Transverse colon (tissue), 4 donors: Measurements from ENCODE around the gene LRBA. TPM values are rescaled to one million over a fixed set of nuclear protein-coding genes. Genes with fewer than 3 reads are reported as not detected.
"Not testable (repeated sequence)": the region's sequence is repeated elsewhere in the genome, so short reads cannot be mapped to it uniquely, and the experiment has no call there.

Experiments used
- DNase-seq: peaks from one replicate; pipeline ENCODE4 v3.0.0-alpha.2; 2019
- H3K27ac ChIP-seq, 4 donors: fragments of 200-600 bp; sonication (generic); 2 replicates each; pipeline ENCODE4 v1.5.1; 2016 to 2018; ENCODE audit warnings: inconsistent platforms in 4 of 4
- H3K27me3 ChIP-seq: fragments of 200-600 bp; sonication (generic); 2 replicates; pipeline ENCODE4 v1.5.1; 2017; ENCODE audit warnings: inconsistent platforms
- H3K36me3 ChIP-seq, 4 donors: fragments of 200-600 bp; sonication (generic); 2 replicates each; pipeline ENCODE4 v1.5.1; 2017 to 2019; ENCODE audit warnings: inconsistent platforms in 4 of 4
- H3K4me1 ChIP-seq, 4 donors: fragments of 200-600 bp; sonication (generic); 2 replicates each; pipeline ENCODE4 v1.5.1; 2017 to 2020; ENCODE audit warnings: inconsistent platforms in 4 of 4
- H3K4me3 ChIP-seq, 4 donors: fragments of 200-600 bp; sonication (generic); 1 replicate in 1 of 4; 2 replicates in 3 of 4; pipeline versions ENCODE4 v1.5.1 to v1.6.1; 2017 to 2019; ENCODE audit warnings: inconsistent platforms in 4 of 4
- H3K9me3 ChIP-seq, 2 donors: fragments of 200-600 bp; sonication (generic); 2 replicates each; pipeline ENCODE4 v1.5.1; 2017 to 2019; ENCODE audit warnings: inconsistent platforms in 2 of 2
- CTCF ChIP-seq, 5 experiments: fragments of 200-600 bp in 3 of 5; fragments of 450-650 bp in 2 of 5; sonication (generic) in 3 of 5; IDR thresholded peaks; 1 replicate in 2 of 5; 2 replicates in 3 of 5; pipeline ENCODE4 v1.5.1; 2016 to 2017; ENCODE audit warnings: antibody characterized with exemption in 5 of 5, inconsistent platforms in 3 of 5, mild to moderate bottlenecking in 2 of 5, moderate library complexity in 1 of 5
- EP300 ChIP-seq: sonication (generic); formaldehyde crosslinking; IDR thresholded peaks from one replicate; pipeline ENCODE4 v1.6.1; 2017; ENCODE audit warnings: antibody characterized with exemption, low read depth
- POLR2A ChIP-seq: fragments of 450-650 bp; IDR thresholded peaks from one replicate; pipeline ENCODE4 v1.6.1; 2016; ENCODE audit warnings: antibody characterized with exemption, mild to moderate bottlenecking, moderate library complexity
- POLR2AphosphoS5 ChIP-seq, 3 donors: sonication (generic); formaldehyde crosslinking; IDR thresholded peaks; one replicate each; pipeline ENCODE4 v1.6.1; 2016; ENCODE audit warnings: antibody characterized with exemption in 3 of 3
- WGBS, 2 donors: methylation state at CpG; one replicate each; pipeline ENCODE4 v1.1.5; 2018; ENCODE audit warnings: low coverage in 1 of 2; 5-methylcytosine and 5-hydroxymethylcytosine counted together
- in situ Hi-C, 4 donors: fragments of 200-750 bp; cut with MboI; loops; one replicate each; pipeline versions ENCODE4 v1.15.0 to v1.15.1; 2017; ENCODE audit warnings: low sequenced_read_pairs in 3 of 4, low pct_ligation_motif_present in 1 of 4, low pct_unique_long_range_greater_than_20kb in 1 of 4
- intact Hi-C: fragments of 100-400 bp; cut with DNase I; formaldehyde crosslinking; loops from one replicate; pipeline ENCODE4 v1.15.1; 2023; ENCODE audit warnings: low total_unique reads
- total RNA-seq, 4 donors: library from RNA; depleted of rRNA; stranded (reverse); fragments of >200 nt; gene quantifications; one replicate each; pipeline ENCODE4 v1.1.0, GENCODE V29; 2016

LRBA gene
- total RNA-seq, 4 donors from 2014 or later, result 82.7 to 125 (median 112) TPM

GRCh38 chr4:150938417-150938816 lies 76.7 kb downstream of the LRBA start:
- intact Hi-C loops, result no loop called here
- no peak overlapping the region for H3K27ac ChIP-seq
- DNase-seq, result no peak
- no peaks in the 10 kb centered on the region for H3K27me3 ChIP-seq
- H3K36me3 ChIP-seq, result no peaks in the 10 kb centered on the region
- no peaks in the 10 kb centered on the region for H3K9me3 ChIP-seq
- H3K4me1 ChIP-seq, result peaks cover 0 to 6% (median 0%) of the 10 kb centered on the region in 4 donors
- 85 to 92% methylated on average over 4 of the region's 4 CpGs for WGBS, 2 donors
- no peak overlapping the region for H3K4me3 ChIP-seq
- TF ChIP-seq POLR2A (no peak), EP300 (no peak), POLR2AphosphoS5 (IDR thresholded peaks at IDR 0.05) (no peak), CTCF (IDR thresholded peaks at IDR 0.05) (no peak)
- in situ Hi-C loops, result no loop called here

- intact Hi-C loops (no loop called here), in situ Hi-C loops (no loop called here)
- TF ChIP-seq EP300, result no peak
- TF ChIP-seq POLR2A, result no peak
- Histone ChIP-seq H3K36me3 (no peaks in the 10 kb centered on the region), H3K27ac (no peak overlapping the region), H3K4me3 (no peak overlapping the region), H3K4me1 (peaks cover 0 to 13% (median 6%) of the 10 kb centered on the region in 4 donors), H3K27me3 (no peaks in the 10 kb centered on the region), H3K9me3 (no peaks in the 10 kb centered on the region)
- 67 to 70% methylated on average over 1 of the region's 1 CpG for WGBS, 2 donors
- DNase-seq, result no peak
Measured at GRCh38 chr4:150934022-150934421, 81.1 kb downstream of the LRBA start.

GRCh38 chr4:150931796-150932195 lies 83.3 kb downstream of the LRBA start:
- Histone ChIP-seq H3K36me3 (peaks cover 0 to 7% (median 0%) of the 10 kb centered on the region in 4 donors), H3K4me3 (no peak overlapping the region), H3K4me1 (peaks cover 0 to 13% (median 6%) of the 10 kb centered on the region in 4 donors), H3K9me3 (no peaks in the 10 kb centered on the region), H3K27me3 (no peaks in the 10 kb centered on the region), H3K27ac (no peak overlapping the region)
- in situ Hi-C loops (no loop called here), intact Hi-C loops (no loop called here)
- no peak for DNase-seq
- TF ChIP-seq POLR2A, result no peak
- TF ChIP-seq POLR2AphosphoS5 (IDR thresholded peaks at IDR 0.05), result no peak
- TF ChIP-seq EP300, result no peak
- no peak for TF ChIP-seq CTCF (IDR thresholded peaks at IDR 0.05)
- WGBS, 2 donors, result 54 to 78% methylated on average over 2 of the region's 2 CpGs

- no peaks in the 10 kb centered on the region for H3K27me3 ChIP-seq
- 93 to 97% methylated on average over 2 of the region's 2 CpGs for WGBS, 2 donors
- intact Hi-C loops, result no loop called here
- peaks cover 0 to 11% (median 3%) of the 10 kb centered on the region in 4 donors for H3K4me1 ChIP-seq
- H3K4me3 ChIP-seq, result no peak overlapping the region
- DNase-seq, result no peak
- in situ Hi-C loops, result no loop called here
- TF ChIP-seq POLR2A (no peak), EP300 (no peak), POLR2AphosphoS5 (IDR thresholded peaks at IDR 0.05) (no peak), CTCF (IDR thresholded peaks at IDR 0.05) (no peak)
- H3K9me3 ChIP-seq, result no peaks in the 10 kb centered on the region
- peaks cover 0 to 7% (median 0%) of the 10 kb centered on the region in 4 donors for H3K36me3 ChIP-seq
- H3K27ac ChIP-seq, result no peak overlapping the region
Measured at GRCh38 chr4:150931005-150931404, 84.1 kb downstream of the LRBA start.

GRCh38 chr4:150923945-150924344 lies 91.1 kb downstream of the LRBA start:
- WGBS, 2 donors, result 95% methylated on average over 1 of the region's 1 CpG; no CpG with 5 or more reads in 1 of the 2 donors
- no peaks in the 10 kb centered on the region for H3K9me3 ChIP-seq
- in situ Hi-C loops (no loop called here), intact Hi-C loops (no loop called here)
- H3K27ac ChIP-seq, result no peak overlapping the region
- H3K4me1 ChIP-seq, result peaks cover 0 to 19% (median 3%) of the 10 kb centered on the region in 4 donors
- no peak overlapping the region for H3K4me3 ChIP-seq
- TF ChIP-seq POLR2A (no peak), POLR2AphosphoS5 (IDR thresholded peaks at IDR 0.05) (no peak), CTCF (IDR thresholded peaks at IDR 0.05) (no peak), EP300 (no peak)
- H3K36me3 ChIP-seq, result peaks cover 0 to 7% (median 0%) of the 10 kb centered on the region in 4 donors
- H3K27me3 ChIP-seq, result no peaks in the 10 kb centered on the region
- DNase-seq, result no peak

- intact Hi-C loops, H3K9me3 ChIP-seq, in situ Hi-C loops, DNase-seq, H3K4me3 ChIP-seq, H3K27me3 ChIP-seq, H3K27ac ChIP-seq: not testable (repeated sequence)
- Histone ChIP-seq H3K36me3 (peaks cover 0 to 13% (median 5%) of the 10 kb centered on the region in 4 donors), H3K4me1 (peaks cover 0 to 19% (median 3%) of the 10 kb centered on the region in 4 donors)
- WGBS, 2 donors, result 87 to 97% methylated on average over 3 to 9 of the region's 9 CpGs
Measured at GRCh38 chr4:150921486-150921885, 93.6 kb downstream of the LRBA start.

GRCh38 chr4:150918562-150918961 lies 96.5 kb downstream of the LRBA start:
- not testable (repeated sequence) for H3K9me3 ChIP-seq, H3K27me3 ChIP-seq
- H3K36me3 ChIP-seq, result peaks cover 0 to 26% (median 7%) of the 10 kb centered on the region in 4 donors

More at GRCh38 chr4:150918562-150918961, 96.5 kb downstream of the LRBA start:
- DNase-seq, intact Hi-C loops, in situ Hi-C loops, H3K4me3 ChIP-seq, H3K27ac ChIP-seq: not testable (repeated sequence)
- 82 to 91% methylated on average over 3 of the region's 3 CpGs for WGBS, 2 donors
- peaks cover 0 to 19% (median 3%) of the 10 kb centered on the region in 4 donors for H3K4me1 ChIP-seq
